MCF 10A (cell line): ENCODE data around the gene PPP2R2D. TPM values are rescaled to one million over a fixed set of nuclear protein-coding genes. Genes with fewer than 3 reads are reported as not detected.

Experiments used
- BruUV-seq: library from RNA; stranded (reverse); fragments of 400-500 nt; replicated peaks from 2 replicates; lab custom pipeline; 2021; lab: Mats Ljungman, UMichigan
- CTCF ChIA-PET: fragments of 300-600 bp; sonication (Branson Sonifier 250); formaldehyde crosslinking; extraction: SDS; loops from one replicate; lab custom pipeline; 2021; ENCODE audit warnings: antibody characterized with exemption, inconsistent platforms; lab: Yijun Ruan, JAX
- POLR2A ChIA-PET: fragments of 300-600, 350-650 bp; sonication (Branson Sonifier 250); formaldehyde crosslinking; extraction: SDS; loops from one replicate; lab custom pipeline; 2020; ENCODE audit warnings: antibody characterized with exemption, inconsistent platforms; lab: Yijun Ruan, JAX
- DNase-seq: peaks from one replicate; pipeline ENCODE4 v3.0.0-alpha.2; 2018; ENCODE audit not compliant: unreplicated experiment
- H3K27ac Mint-ChIP-seq: one replicate; pipeline ENCODE4 v1.8.0; 2022; ENCODE audit warnings: mild to moderate bottlenecking, low read depth, mixed read lengths; ENCODE audit not compliant: unreplicated experiment
- H3K27me3 Mint-ChIP-seq: one replicate; pipeline ENCODE4 v1.8.0; 2022; ENCODE audit warnings: mixed read lengths; ENCODE audit not compliant: insufficient read depth, unreplicated experiment
- H3K36me3 Mint-ChIP-seq: one replicate; pipeline ENCODE4 v1.8.0; 2022; ENCODE audit warnings: mild to moderate bottlenecking, moderate library complexity, mixed read lengths; ENCODE audit not compliant: insufficient read depth, unreplicated experiment
- H3K4me1 Mint-ChIP-seq: one replicate; pipeline ENCODE4 v1.8.0; 2022; ENCODE audit warnings: mixed read lengths; ENCODE audit not compliant: insufficient read depth, unreplicated experiment
- H3K4me3 Mint-ChIP-seq: one replicate; pipeline ENCODE4 v1.8.0; 2022; ENCODE audit warnings: mild to moderate bottlenecking, moderate library complexity, mixed read lengths; ENCODE audit not compliant: unreplicated experiment
- H3K9me3 Mint-ChIP-seq: one replicate; pipeline ENCODE4 v1.8.0; 2022; ENCODE audit warnings: mixed read lengths; ENCODE audit not compliant: unreplicated experiment
- intact Hi-C: fragments of 100-400 bp; cut with micrococcal nuclease; formaldehyde crosslinking; loops from 2 replicates; pipeline ENCODE4 v1.14.1; 2022
- total RNA-seq: library from RNA; stranded (reverse); gene quantifications from 2 replicates; pipeline ENCODE4 v1.2.3, GENCODE V29; 2022
- TF ChIP-seq, protein P1 (sequence below): fragments of 200-600 bp; IDR thresholded peaks from one replicate; pipeline ENCODE4 v1.8.0; 2022; ENCODE audit warnings: antibody characterized with exemption, mild to moderate bottlenecking; ENCODE audit not compliant: unreplicated experiment

PPP2R2D gene
- total RNA-seq, 1 experiment from 2014 or later: 35.5 TPM

DNA sequence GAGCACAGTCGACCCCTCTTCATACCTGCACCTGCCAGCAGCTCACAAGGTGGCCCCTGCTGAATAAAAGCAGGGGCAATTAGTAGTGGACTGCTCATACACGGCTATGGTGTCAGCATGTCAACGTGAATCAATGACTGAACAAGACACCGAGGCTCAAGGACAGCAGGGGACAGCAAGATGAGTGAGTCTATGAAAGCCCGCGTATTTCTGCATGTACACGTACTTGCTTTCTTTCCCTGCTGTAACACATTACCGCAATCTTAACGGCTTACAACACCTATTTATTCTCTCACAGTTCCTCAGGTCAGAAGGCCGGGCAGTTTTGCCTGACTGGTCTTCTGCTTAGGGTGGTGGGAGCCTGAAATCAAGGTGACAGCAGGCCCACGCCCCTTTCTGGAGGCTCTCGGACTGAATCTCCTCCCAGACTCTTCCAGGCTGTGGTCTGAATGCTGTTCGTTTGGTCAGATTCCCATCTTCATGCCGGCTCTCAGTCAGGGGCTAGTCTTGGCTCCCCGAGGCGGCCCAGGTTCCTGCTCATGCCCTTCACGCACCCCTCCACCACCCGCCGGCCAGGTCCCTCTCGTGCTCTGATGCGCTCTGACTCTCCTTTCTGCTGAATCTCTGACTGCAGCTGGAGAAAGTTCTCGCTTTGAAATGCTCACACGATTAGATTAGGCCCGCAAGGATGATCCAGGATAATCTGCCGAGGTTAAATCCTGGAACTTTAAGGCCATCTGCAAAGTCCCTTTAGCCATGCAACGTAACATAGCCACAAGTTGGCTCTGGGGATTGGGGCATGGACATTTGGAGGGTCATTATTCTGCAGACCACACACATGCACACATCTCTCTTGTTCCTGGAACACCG, 7.8 kb upstream of the PPP2R2D start:
- H3K4me1 Mint-ChIP-seq: peaks cover 5% of the 10 kb centered on the region
- CTCF ChIA-PET: interaction anchor here (0.5 kb wide), 1 partner anchor 750 kb away, joined by 3 read pairs; no protein-coding TSS in a partner anchor
- H3K27ac Mint-ChIP-seq: no peak overlapping the region
- POLR2A ChIA-PET: no interaction called here
- intact Hi-C loops: no loop called here
- no peak overlapping the region for H3K4me3 Mint-ChIP-seq
- no peaks in the 10 kb centered on the region for H3K9me3 Mint-ChIP-seq
- no peak for DNase-seq
- H3K36me3 Mint-ChIP-seq: no peaks in the 10 kb centered on the region
- H3K27me3 Mint-ChIP-seq: no peaks in the 10 kb centered on the region
- TF ChIP-seq, protein P1, sequence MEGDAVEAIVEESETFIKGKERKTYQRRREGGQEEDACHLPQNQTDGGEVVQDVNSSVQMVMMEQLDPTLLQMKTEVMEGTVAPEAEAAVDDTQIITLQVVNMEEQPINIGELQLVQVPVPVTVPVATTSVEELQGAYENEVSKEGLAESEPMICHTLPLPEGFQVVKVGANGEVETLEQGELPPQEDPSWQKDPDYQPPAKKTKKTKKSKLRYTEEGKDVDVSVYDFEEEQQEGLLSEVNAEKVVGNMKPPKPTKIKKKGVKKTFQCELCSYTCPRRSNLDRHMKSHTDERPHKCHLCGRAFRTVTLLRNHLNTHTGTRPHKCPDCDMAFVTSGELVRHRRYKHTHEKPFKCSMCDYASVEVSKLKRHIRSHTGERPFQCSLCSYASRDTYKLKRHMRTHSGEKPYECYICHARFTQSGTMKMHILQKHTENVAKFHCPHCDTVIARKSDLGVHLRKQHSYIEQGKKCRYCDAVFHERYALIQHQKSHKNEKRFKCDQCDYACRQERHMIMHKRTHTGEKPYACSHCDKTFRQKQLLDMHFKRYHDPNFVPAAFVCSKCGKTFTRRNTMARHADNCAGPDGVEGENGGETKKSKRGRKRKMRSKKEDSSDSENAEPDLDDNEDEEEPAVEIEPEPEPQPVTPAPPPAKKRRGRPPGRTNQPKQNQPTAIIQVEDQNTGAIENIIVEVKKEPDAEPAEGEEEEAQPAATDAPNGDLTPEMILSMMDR: no peak
- BruUV-seq: no TSS peak

DNA sequence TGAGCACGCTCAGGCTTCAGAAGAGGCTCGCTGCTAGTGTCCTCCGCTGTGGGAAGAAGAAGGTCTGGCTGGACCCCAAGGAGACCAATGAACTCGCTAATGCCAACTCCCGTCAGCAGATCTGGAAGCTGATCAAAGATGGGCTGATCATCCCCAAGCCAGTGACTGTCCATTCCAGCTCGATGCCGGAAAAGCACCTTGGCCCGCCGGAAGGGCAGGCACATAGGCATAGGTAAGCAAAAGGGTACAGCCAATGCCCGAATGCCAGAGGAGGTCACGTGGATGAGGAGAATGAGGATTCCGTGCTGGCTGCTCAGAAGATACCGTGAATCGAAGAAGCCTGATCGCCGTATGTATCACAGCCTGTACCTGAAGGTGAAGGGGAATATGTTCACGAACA, 5.7 kb upstream of the PPP2R2D start:
- no peak for DNase-seq
- H3K27me3 Mint-ChIP-seq: peaks cover 18% of the 10 kb centered on the region
- POLR2A ChIA-PET: no interaction called here
- H3K9me3 Mint-ChIP-seq: no peaks in the 10 kb centered on the region
- TF ChIP-seq, protein P1: no peak
- H3K36me3 Mint-ChIP-seq: no peaks in the 10 kb centered on the region
- intact Hi-C loops: no loop called here
- H3K4me1 Mint-ChIP-seq: peaks cover 8% of the 10 kb centered on the region
- BruUV-seq: no TSS peak
- CTCF ChIA-PET: interaction anchor here (1.9 kb wide), 1 partner anchor 9 kb away, joined by 7 read pairs; no protein-coding TSS in a partner anchor
- H3K4me3 Mint-ChIP-seq: no peak overlapping the region
- no peak overlapping the region for H3K27ac Mint-ChIP-seq

DNA sequence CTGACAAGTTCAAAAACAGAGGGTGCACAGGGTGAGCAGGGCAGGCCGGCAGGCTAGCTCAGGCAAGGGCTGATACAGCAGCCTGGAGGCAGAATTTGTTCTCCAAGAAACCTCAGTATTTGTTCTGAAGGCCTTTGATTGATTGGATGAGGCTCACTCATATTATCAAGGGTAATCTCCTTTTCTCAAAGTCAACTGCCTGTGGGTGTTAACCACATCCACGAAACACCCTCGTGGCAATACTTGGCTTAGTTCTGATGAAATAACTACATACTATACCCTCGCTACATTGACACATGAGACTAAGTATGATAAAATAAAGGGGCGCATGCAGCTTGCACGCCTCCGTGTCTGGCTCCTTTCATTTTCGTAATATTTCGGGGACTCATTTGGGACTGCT, 4.4 kb upstream of the PPP2R2D start:
- Mint-ChIP-seq H3K9me3 (no peaks in the 10 kb centered on the region), H3K4me3 (no peak overlapping the region), H3K4me1 (peaks cover 8% of the 10 kb centered on the region), H3K27me3 (peaks cover 18% of the 10 kb centered on the region), H3K27ac (no peak overlapping the region), H3K36me3 (no peaks in the 10 kb centered on the region)
- TF ChIP-seq, protein P1: no peak
- no TSS peak for BruUV-seq
- POLR2A ChIA-PET: interaction anchor here (1.1 kb wide), 1 partner anchor 8 kb away, joined by 5 read pairs; no protein-coding TSS in a partner anchor
- CTCF ChIA-PET: interaction anchor here (1.0 to 4.8 kb wide), 2 partner anchors 10 to 127 kb away, joined by 7 to 28 read pairs; no protein-coding TSS in a partner anchor
- intact Hi-C loops: no loop called here
- DNase-seq: no peak

DNA sequence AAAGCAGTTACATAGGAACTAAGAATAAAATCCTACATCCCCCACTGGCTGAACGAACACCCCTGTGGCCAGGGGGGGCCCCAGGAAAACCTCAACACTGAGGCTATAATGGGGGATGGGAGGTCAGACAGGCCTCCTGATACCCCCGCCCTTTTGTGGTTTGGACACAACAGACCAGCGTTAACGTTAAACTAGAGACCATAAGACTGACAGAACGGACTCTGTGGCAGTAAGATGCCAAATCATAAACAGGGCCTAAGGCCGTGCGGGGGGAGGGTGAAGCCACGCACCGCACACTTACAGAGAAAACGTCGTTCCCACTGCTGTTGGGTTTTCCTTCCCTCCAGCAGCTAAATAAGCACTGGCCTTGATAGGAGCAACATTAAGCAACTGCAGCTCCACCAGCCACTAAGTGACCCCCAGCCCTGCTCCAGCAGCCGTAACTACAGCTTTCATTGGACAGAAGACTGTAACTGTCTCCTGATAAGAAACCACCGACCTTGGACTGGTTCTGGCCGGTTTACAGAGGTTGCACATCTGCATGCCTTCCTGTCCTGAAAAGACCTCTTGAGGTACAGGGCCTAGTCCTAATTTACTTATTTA, 3.4 kb upstream of the PPP2R2D start:
- ChIA-PET CTCF (interaction anchor here (4.8 kb wide), 1 partner anchor 11 kb away, joined by 28 read pairs; no protein-coding TSS in a partner anchor), POLR2A (interaction anchor here (1.1 kb wide), 1 partner anchor 9 kb away, joined by 5 read pairs; no protein-coding TSS in a partner anchor)
- no TSS peak for BruUV-seq
- DNase-seq: no peak
- Mint-ChIP-seq H3K4me1 (peaks cover 8% of the 10 kb centered on the region), H3K4me3 (no peak overlapping the region), H3K36me3 (no peaks in the 10 kb centered on the region), H3K9me3 (no peaks in the 10 kb centered on the region), H3K27ac (no peak overlapping the region), H3K27me3 (peaks cover 18% of the 10 kb centered on the region)
- TF ChIP-seq, protein P1: no peak
- intact Hi-C loops: no loop called here
